ENCODE results near the gene GTPBP2.
A peak's percentile ranks its signal among the peaks of the same experiment; 100 is the strongest.

Gene GTPBP2

GRCh38 chr6:43575772-43576551, 53.1 kb downstream of the GTPBP2 start, which contains the start of the genes POLH and XPO5:
Gene POLH, plus strand, starts transcription at chr6:43576185. Its CDS starts 6,135 bp downstream, at chr6:43582320.
Gene XPO5, minus strand, starts transcription at chr6:43576038. Its CDS starts 174 bp downstream, at chr6:43575864.
- DNase-seq (ENCODE audit: low read depth) = peak; percentile 90

GRCh38 chr6:43575105-43575771, 53.8 kb downstream of the GTPBP2 start:
- DNase-seq (ENCODE audit: low read depth) = no peak

GRCh38 chr6:43572015-43572414, 57.0 kb downstream of the GTPBP2 start:
- no peak for DNase-seq (ENCODE audit: low read depth)

DNA sequence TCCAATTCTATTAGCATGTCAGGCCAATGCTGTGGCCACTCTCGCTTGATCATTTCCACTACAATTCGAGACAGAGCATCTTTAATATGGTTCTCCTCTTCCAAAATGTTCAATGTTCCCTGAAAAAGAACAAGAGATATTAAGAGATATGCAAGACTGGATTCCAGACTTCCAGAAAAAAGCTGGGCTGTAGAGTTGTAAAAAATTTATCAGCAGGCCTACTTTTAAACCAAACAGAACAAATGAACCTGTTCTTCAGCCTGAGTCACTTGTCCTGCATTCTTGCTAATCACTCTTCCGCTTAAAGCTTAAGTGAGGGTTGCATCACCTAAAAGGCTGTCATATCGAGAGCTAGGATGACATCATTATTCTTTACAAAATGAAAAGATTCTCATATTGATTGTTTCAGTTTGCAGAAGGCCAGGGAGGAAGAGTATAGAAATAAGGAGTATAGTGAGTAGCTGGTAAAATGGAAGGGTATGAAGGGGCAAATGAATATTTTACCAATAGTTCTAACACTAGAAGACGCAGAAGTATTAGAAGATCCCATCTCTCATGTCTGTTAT, 58.1 kb downstream of the GTPBP2 start:
- no peak for DNase-seq (ENCODE audit: low read depth)
